ENCODE measurements around the gene ZNF281.
"Not testable (repeated sequence)": the region's sequence is repeated elsewhere in the genome, so short reads cannot be mapped to it uniquely, and the experiment has no call there.

The ZNF281 gene

DNA sequence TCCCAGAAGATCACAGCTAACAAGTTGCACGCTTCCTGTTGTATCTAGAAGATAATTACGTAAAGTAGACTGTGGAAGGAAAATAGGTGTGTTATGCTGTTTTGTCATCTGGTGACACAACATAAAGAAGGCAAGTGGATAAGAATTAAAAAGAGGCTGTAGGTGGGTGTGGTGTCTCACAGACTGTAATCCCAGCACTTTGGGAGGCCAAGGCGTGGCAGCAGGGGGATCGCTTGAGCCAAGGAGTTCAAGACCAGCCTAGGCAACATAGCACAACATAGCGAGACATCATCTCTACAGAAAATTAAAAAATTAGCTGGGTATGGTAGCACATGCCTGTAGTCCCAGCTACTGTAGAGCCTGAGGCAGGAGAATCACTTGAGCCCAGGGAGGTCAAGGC is 17.9 kb upstream of the ZNF281 start:
- Histone ChIP-seq H3K4me2 (ENCODE audit: low read length) (no peak overlapping the region), H3K9me3 (replicated peaks; ENCODE audit: low read length) (no peaks in the 10 kb centered on the region), H3K9ac (ENCODE audit: low read depth, low read length) (no peak overlapping the region), H3K4me1 (ENCODE audit: control insufficient read depth, insufficient read depth, low read length) (peaks cover 27% of the 10 kb centered on the region), H3K4me3 (ENCODE audit: low read length) (no peak overlapping the region), H3K36me3 (ENCODE audit: insufficient read depth, low read length) (no peaks in the 10 kb centered on the region), H3K27me3 (ENCODE audit: control insufficient read depth, insufficient read depth, low read length) (no peaks in the 10 kb centered on the region)

DNA sequence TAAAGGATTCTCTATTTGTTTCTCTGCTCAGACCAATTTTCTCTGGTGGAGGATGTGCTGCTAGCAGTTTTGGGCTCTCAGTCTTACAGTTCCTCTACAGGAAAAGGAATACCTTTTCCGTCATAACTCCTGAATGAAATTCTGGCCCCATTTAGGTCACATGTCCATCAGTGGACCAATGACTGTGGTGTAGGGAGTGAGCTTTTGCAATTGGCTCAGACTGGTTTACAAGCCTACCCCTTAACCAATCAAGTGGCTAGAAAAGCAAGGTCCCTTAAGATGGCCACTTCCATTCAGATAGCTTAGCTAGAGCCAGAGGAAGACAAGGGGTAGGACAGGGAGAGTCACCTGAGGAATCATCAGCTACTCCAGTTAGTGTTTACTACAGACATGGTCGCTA is 16.4 kb upstream of the ZNF281 start:
- H3K36me3 ChIP-seq (ENCODE audit: insufficient read depth, low read length): no peaks in the 10 kb centered on the region

DNA sequence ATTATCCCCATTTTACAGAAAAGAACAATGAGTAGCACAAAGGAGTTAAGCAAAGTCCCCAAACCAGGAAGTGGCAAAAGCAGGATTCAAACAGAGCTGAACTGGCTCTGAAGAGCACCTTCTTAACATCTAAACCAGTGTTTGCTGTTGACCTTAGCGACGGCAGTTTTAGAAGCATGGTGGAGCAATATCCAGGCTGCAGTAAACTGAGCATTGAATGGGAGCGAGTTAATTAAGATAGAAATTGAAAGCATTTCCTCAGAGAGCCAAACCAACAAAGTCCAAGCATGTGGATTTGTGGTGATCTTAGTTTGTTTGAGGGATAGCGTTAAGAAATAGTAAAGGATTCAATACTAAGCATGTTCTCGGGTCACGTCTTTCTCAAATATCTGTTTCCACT is 13.4 kb upstream of the ZNF281 start:
- Histone ChIP-seq H3K9me3 (replicated peaks; ENCODE audit: low read length) (no peaks in the 10 kb centered on the region), H3K9ac (ENCODE audit: low read depth, low read length) (no peak overlapping the region), H3K27me3 (ENCODE audit: control insufficient read depth, insufficient read depth, low read length) (no peaks in the 10 kb centered on the region), H3K4me2 (ENCODE audit: low read length) (no peak overlapping the region), H3K36me3 (ENCODE audit: insufficient read depth, low read length) (no peaks in the 10 kb centered on the region), H3K4me3 (ENCODE audit: low read length) (no peak overlapping the region), H3K4me1 (ENCODE audit: control insufficient read depth, insufficient read depth, low read length) (peaks cover 7% of the 10 kb centered on the region)

More for the DNA sequence above, 16.4 kb upstream of the ZNF281 start:
- Histone ChIP-seq H3K27me3 (ENCODE audit: control insufficient read depth, insufficient read depth, low read length) (no peaks in the 10 kb centered on the region), H3K9me3 (replicated peaks; ENCODE audit: low read length) (no peaks in the 10 kb centered on the region), H3K4me3 (ENCODE audit: low read length) (no peak overlapping the region), H3K9ac (ENCODE audit: low read depth, low read length) (no peak overlapping the region), H3K4me2 (ENCODE audit: low read length) (no peak overlapping the region), H3K4me1 (ENCODE audit: control insufficient read depth, insufficient read depth, low read length) (peaks cover 27% of the 10 kb centered on the region)

DNA sequence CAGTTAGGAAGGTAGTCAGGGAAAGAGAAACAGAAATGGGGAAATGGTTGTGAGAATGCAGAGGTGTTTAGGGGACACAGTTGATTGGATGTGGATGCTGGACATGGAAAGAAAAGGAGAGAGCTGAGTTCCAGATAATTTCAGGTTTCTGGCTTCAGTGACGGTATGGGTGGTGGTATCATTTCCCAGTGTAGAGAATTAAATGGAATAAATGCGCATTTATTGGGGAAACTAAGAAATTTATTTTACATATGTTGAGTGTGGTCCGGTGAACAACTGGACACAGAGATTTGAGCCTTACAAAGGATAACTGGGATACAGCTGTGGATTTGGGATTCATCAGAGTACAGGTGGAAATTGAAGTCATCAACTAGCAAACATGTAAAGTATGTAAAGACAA is 12.4 kb upstream of the ZNF281 start:
- no peaks in the 10 kb centered on the region for H3K27me3 ChIP-seq (ENCODE audit: control insufficient read depth, insufficient read depth, low read length)
- no peaks in the 10 kb centered on the region for H3K9me3 ChIP-seq (replicated peaks; ENCODE audit: low read length)
- H3K4me1 ChIP-seq (ENCODE audit: control insufficient read depth, insufficient read depth, low read length): no peaks in the 10 kb centered on the region
- H3K9ac ChIP-seq (ENCODE audit: low read depth, low read length): no peak overlapping the region
- no peak overlapping the region for H3K4me2 ChIP-seq (ENCODE audit: low read length)
- H3K36me3 ChIP-seq (ENCODE audit: insufficient read depth, low read length): no peaks in the 10 kb centered on the region
- H3K4me3 ChIP-seq (ENCODE audit: low read length): no peak overlapping the region

DNA sequence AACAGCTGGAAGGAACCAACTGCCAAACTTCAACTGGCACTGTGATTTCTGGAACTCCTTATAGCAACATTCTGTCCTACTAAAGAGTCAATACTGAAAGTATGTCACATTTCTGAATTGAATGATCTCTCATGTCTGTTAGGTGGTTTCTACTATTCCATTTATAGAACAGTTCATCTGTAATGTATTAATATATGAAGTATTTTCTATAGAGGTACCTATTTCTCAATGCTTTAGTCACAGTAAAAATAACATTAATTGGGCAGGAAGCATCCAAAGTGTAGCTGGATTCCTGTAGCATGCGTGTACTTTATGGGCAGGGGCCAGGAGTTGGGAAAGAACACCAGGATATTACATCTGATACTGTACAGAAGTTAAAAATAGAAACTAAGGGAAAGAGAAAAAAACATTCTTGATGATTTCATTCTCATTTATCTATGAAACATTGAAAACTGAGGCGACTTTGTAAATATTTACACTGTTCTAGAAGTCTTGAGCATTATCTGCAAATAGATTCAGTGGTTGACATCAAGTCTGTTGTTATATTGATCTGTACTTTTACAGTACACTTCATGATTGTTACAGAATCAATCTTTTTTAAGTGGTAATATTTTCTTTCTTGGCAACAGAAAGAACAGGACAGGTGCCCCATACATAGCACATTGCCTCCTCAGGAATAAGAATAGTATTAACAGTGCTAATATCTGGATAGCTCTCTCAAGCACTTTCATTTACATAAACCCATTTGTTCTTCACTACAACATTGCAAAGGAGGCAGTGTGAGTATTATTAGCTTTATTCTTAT is 6.2 kb upstream of the ZNF281 start:
- peak overlapping the region; percentile 41 for H3K4me3 ChIP-seq (ENCODE audit: low read length)
- H3K9me3 ChIP-seq (replicated peaks; ENCODE audit: low read length): no peaks in the 10 kb centered on the region
- no peaks in the 10 kb centered on the region for H3K27me3 ChIP-seq (ENCODE audit: control insufficient read depth, insufficient read depth, low read length)
- H3K9ac ChIP-seq (ENCODE audit: low read depth, low read length): peak overlapping the region; percentile 84
- H3K4me2 ChIP-seq (ENCODE audit: low read length): peak overlapping the region; percentile 79
- H3K36me3 ChIP-seq (ENCODE audit: insufficient read depth, low read length): no peaks in the 10 kb centered on the region
- peaks cover 23% of the 10 kb centered on the region for H3K4me1 ChIP-seq (ENCODE audit: control insufficient read depth, insufficient read depth, low read length)

DNA sequence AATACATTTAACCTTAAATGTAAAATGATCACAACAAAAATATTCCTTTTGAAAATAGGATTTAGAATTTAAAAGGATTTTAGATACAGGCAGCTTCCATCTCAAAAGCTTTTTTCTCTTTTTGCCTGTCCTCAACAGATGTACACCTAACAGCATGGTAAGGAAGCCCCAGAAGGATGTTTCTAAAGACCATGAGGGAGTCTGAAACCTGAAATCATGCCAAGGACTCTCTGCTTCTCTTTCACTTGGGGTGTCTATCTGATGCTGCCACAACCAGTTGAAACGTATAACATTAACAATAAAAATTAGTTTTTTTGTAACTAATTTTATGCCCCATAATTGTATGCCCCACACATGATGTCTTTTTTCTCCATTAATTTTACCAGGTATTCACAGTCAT is 5.4 kb upstream of the ZNF281 start:
- no peak overlapping the region for H3K4me3 ChIP-seq (ENCODE audit: low read length)
- peak overlapping the region; percentile 66 for H3K4me2 ChIP-seq (ENCODE audit: low read length)
- H3K36me3 ChIP-seq (ENCODE audit: insufficient read depth, low read length): no peaks in the 10 kb centered on the region
- H3K4me1 ChIP-seq (ENCODE audit: control insufficient read depth, insufficient read depth, low read length): peaks cover 27% of the 10 kb centered on the region
- peak overlapping the region; percentile 73 for H3K9ac ChIP-seq (ENCODE audit: low read depth, low read length)
- H3K27me3 ChIP-seq (ENCODE audit: control insufficient read depth, insufficient read depth, low read length): no peaks in the 10 kb centered on the region
- H3K9me3 ChIP-seq (replicated peaks; ENCODE audit: low read length): no peaks in the 10 kb centered on the region

DNA sequence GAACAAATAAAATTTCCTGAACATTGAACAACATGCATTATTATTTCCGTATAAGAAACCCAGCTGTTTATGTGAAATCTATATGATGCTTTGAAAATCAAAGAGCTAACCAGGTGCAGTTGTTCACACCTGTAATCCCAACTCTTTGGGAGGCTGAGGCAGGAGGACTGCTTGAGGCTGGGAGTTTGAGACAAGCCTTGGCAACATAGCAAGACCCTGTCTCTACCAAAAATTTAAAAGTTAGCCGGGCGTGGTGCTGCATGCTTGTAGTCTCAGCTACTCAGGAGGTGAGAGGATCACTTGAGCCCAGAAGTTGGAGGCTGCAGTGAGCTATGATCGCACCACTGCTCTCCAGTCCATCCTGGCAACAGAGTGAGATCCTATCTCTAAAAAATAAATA is 4.8 kb upstream of the ZNF281 start:
- no peaks in the 10 kb centered on the region for H3K27me3 ChIP-seq (ENCODE audit: control insufficient read depth, insufficient read depth, low read length)
- H3K4me3 ChIP-seq (ENCODE audit: low read length): no peak overlapping the region
- no peak overlapping the region for H3K4me2 ChIP-seq (ENCODE audit: low read length)
- no peaks in the 10 kb centered on the region for H3K9me3 ChIP-seq (replicated peaks; ENCODE audit: low read length)
- peaks cover 29% of the 10 kb centered on the region for H3K4me1 ChIP-seq (ENCODE audit: control insufficient read depth, insufficient read depth, low read length)
- no peak overlapping the region for H3K9ac ChIP-seq (ENCODE audit: low read depth, low read length)
- H3K36me3 ChIP-seq (ENCODE audit: insufficient read depth, low read length): no peaks in the 10 kb centered on the region

DNA sequence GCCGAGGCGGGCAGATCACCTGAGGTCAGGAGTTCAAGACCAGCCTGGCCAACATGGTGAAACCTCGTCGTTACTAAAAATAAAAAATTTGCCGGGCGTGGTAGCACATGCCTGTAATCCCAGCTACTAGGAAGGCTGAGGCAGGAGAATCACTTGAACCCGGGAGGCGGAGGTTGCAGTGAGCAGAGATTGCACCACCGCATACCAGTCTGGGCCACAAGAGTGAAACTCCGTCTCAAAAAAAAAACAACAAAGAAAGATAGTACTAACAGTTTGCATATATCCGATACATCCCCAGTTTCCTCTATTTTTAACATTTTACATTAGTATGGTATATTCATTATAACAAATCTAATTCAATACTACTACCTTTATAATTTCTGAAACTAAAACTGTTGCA is 3.9 kb upstream of the ZNF281 start:
- H3K4me1 ChIP-seq (ENCODE audit: control insufficient read depth, insufficient read depth, low read length): peaks cover 33% of the 10 kb centered on the region
- not testable (repeated sequence) for H3K9me3 ChIP-seq (replicated peaks; ENCODE audit: low read length); H3K27me3 ChIP-seq (ENCODE audit: control insufficient read depth, insufficient read depth, low read length); H3K4me2 ChIP-seq (ENCODE audit: low read length); H3K9ac ChIP-seq (ENCODE audit: low read depth, low read length); H3K36me3 ChIP-seq (ENCODE audit: insufficient read depth, low read length); H3K4me3 ChIP-seq (ENCODE audit: low read length)

DNA sequence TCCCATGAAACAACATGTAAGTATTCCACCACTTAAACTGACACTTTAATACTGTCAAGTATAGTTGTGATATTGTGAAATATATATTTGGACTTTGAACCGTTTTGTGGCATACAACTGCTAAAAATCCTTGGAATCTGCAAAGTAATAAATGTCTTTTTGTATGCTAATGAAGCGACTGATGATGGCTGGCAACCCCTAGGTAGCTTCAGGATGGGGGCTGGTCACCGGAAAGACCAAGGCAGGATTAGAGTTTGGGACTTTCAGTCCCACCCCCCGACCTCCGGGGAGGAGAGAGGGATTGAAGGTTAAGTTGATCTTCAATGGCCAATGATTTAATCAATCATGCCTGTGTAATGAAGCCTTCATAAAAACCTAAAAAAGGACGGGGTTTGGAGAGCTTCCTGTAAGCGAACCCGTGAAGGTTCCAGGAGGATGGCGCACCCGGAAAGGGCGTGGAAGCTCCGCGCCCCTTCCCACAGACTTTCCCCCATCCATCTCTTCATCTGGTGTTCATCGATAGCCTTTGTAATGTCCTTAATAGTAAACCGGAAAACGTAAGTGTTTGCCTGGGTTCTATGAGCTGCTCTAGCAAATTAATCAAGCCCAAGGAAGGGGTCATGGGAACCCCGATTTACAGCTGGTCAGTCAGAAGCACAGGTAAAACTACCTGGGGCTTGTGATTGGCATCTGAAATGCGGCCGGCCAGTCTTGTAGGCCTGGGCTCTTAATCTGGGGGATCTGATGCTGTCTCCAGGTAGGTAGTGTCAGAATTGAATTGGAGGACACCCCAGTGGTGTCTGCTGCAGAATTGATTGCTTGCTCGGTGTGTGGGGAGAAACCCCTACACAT is 1.8 kb upstream of the ZNF281 start:
- Histone ChIP-seq H3K36me3 (ENCODE audit: insufficient read depth, low read length) (peaks cover 25% of the 10 kb centered on the region), H3K9ac (ENCODE audit: low read depth, low read length) (no peak overlapping the region), H3K9me3 (replicated peaks; ENCODE audit: low read length) (no peaks in the 10 kb centered on the region), H3K4me1 (ENCODE audit: control insufficient read depth, insufficient read depth, low read length) (peaks cover 49% of the 10 kb centered on the region), H3K27me3 (ENCODE audit: control insufficient read depth, insufficient read depth, low read length) (no peaks in the 10 kb centered on the region), H3K4me3 (ENCODE audit: low read length) (no peak overlapping the region), H3K4me2 (ENCODE audit: low read length) (no peak overlapping the region)

DNA sequence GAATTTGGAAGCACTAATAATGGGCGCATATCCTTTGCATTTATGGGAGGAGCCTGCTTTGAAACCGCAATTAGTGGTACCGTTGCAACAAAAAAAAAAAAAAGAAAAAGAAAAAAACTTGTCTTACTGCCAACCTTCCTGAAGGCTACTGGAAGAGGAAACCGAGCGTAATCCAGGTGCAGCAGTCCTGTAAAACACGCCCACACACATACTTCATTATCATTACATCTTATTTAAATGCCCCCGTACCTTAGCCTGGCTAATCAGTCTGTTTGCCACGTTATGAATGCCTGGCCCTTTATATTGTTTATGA is 686 bp upstream of the ZNF281 start:
- Histone ChIP-seq H3K9ac (ENCODE audit: low read depth, low read length) (no peak overlapping the region), H3K36me3 (ENCODE audit: insufficient read depth, low read length) (peaks cover 36% of the 10 kb centered on the region), H3K4me3 (ENCODE audit: low read length) (peak overlapping the region; percentile 92), H3K4me1 (ENCODE audit: control insufficient read depth, insufficient read depth, low read length) (peaks cover 51% of the 10 kb centered on the region), H3K9me3 (replicated peaks; ENCODE audit: low read length) (no peaks in the 10 kb centered on the region), H3K4me2 (ENCODE audit: low read length) (peak overlapping the region; percentile 81), H3K27me3 (ENCODE audit: control insufficient read depth, insufficient read depth, low read length) (no peaks in the 10 kb centered on the region)

DNA sequence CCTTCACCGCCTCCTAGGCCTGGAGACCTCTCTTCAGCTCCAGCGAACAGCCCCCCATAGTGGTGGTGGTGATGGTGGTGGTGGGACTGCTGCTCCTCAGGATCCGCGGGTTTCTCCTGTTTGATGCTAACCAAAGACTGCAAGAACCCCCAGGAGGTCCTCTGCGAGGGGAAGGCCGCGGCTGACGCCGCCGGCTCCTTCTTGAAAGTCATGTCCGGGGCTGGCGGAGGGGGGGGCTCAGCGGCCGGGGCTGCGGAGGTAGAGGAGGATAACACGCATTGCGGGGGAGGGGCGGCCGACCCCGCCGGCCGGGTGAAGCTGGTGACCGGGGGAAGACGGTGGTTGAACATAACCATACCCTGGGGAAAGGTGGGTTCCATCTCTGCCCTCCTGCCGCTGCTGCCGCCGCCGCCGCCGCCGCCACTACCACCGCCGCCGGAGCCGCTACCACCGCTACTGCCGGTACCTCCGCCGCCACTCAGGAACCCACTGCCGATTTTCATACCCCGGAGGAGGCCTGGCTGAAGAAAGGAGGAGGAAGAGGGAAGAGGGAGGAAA is 554 bp downstream of the ZNF281 start:
- Histone ChIP-seq H3K4me3 (ENCODE audit: low read length) (peak overlapping the region; percentile 92), H3K4me2 (ENCODE audit: low read length) (peak overlapping the region; percentile 81), H3K9ac (ENCODE audit: low read depth, low read length) (peak overlapping the region; percentile 100), H3K9me3 (replicated peaks; ENCODE audit: low read length) (no peaks in the 10 kb centered on the region), H3K4me1 (ENCODE audit: control insufficient read depth, insufficient read depth, low read length) (peaks cover 43% of the 10 kb centered on the region), H3K27me3 (ENCODE audit: control insufficient read depth, insufficient read depth, low read length) (no peaks in the 10 kb centered on the region), H3K36me3 (ENCODE audit: insufficient read depth, low read length) (peaks cover 45% of the 10 kb centered on the region)

Data from skeletal muscle satellite cell (primary cell).